OCI-LY1 (cell line): ENCODE results near the gene DBI.

Experiments
- H2AFZ ChIP-seq: fragments of 200-600 bp; sonication (generic), shearing (Covaris generic); 2 replicates; pipeline ENCODE4 v1.6.0; 2014; ENCODE audit warnings: antibody characterized with exemption, mild to moderate bottlenecking, low read length
- H3F3A ChIP-seq: fragments of 200-600 bp; sonication (generic), shearing (Covaris generic); 2 replicates; pipeline ENCODE4 v1.6.0; 2014; ENCODE audit warnings: mild to moderate bottlenecking, antibody characterized with exemption, low read length, moderate library complexity; ENCODE audit not compliant: insufficient read depth
- H3K27ac ChIP-seq: fragments of 200-600 bp; sonication (generic); 2 replicates; pipeline ENCODE4 v1.5.1; 2014; ENCODE audit warnings: low read length, mixed run types, mild to moderate bottlenecking, low read depth; ENCODE audit not compliant: poor library complexity, severe bottlenecking
- H3K27me3 ChIP-seq: fragments of 200-600 bp; sonication (generic); 2 replicates; pipeline ENCODE4 v1.6.0; 2014; ENCODE audit warnings: antibody characterized with exemption, mild to moderate bottlenecking, low read length, moderate library complexity; ENCODE audit not compliant: insufficient read depth
- H3K36me3 ChIP-seq: fragments of 200-600 bp; sonication (generic); 2 replicates; pipeline ENCODE4 v1.6.1; 2014; ENCODE audit warnings: mild to moderate bottlenecking, antibody characterized with exemption, low read length, moderate library complexity, mixed read lengths; ENCODE audit not compliant: insufficient read depth
- H3K4me1 ChIP-seq: fragments of 200-600 bp; sonication (generic); 2 replicates; pipeline ENCODE4 v1.5.1; 2014; ENCODE audit warnings: mild to moderate bottlenecking, low read length, moderate library complexity; ENCODE audit not compliant: insufficient read depth, severe bottlenecking
- H3K4me2 ChIP-seq: fragments of 200-600 bp; sonication (generic), shearing (Covaris generic); 2 replicates; pipeline ENCODE4 v1.6.1; 2014; ENCODE audit warnings: low read length
- H3K4me3 ChIP-seq: fragments of 200-600 bp; sonication (generic); 2 replicates; pipeline ENCODE4 v1.5.1; 2014; ENCODE audit warnings: low read length, low read depth, mild to moderate bottlenecking, mixed read lengths; ENCODE audit not compliant: poor library complexity, severe bottlenecking
- H3K79me2 ChIP-seq: fragments of 200-600 bp; shearing (Covaris generic); 2 replicates; pipeline ENCODE4 v1.6.1; 2016; ENCODE audit warnings: mixed run types, low read length, mixed read lengths; ENCODE audit not compliant: insufficient read depth
- H3K9ac ChIP-seq: fragments of 200-600 bp; sonication (generic), shearing (Covaris generic); 2 replicates; pipeline ENCODE4 v1.6.1; 2014; ENCODE audit warnings: mild to moderate bottlenecking, low read length, mixed read lengths
- H3K9me2 ChIP-seq: fragments of 200-600 bp; sonication (generic), shearing (Covaris generic); 2 replicates; pipeline ENCODE4 v1.6.1; 2014; ENCODE audit warnings: low read depth, mild to moderate bottlenecking, low read length, mixed read lengths
- H3K9me3 ChIP-seq: fragments of 200-600 bp; shearing (Covaris generic); 2 replicates; pipeline ENCODE4 v1.6.1; 2014; ENCODE audit warnings: low read length, mixed read lengths
- H4K20me1 ChIP-seq: fragments of 200-600 bp; sonication (generic), shearing (Covaris generic); 2 replicates; pipeline ENCODE4 v1.6.0; 2016; ENCODE audit warnings: mild to moderate bottlenecking, low read length; ENCODE audit not compliant: insufficient read depth
- EZH2 ChIP-seq: fragments of 200-600 bp; sonication (generic), shearing (Covaris generic); IDR thresholded peaks from 2 replicates; pipeline ENCODE4 v1.8.0; 2017; ENCODE audit warnings: borderline replicate concordance, mixed run types, mild to moderate bottlenecking, antibody characterized with exemption, low read length, moderate library complexity, mixed read lengths
- TF ChIP-seq, protein P1 (sequence below): fragments of 200-600 bp; sonication (generic), shearing (Covaris generic); IDR thresholded peaks from 2 replicates; pipeline ENCODE4 v1.5.1; 2017; ENCODE audit warnings: mild to moderate bottlenecking, antibody characterized with exemption, low read length, moderate library complexity, mixed read lengths

Gene DBI

GRCh38 chr2:119333833-119334232 lies 32.9 kb upstream of the DBI start:
- Histone ChIP-seq H3K4me1 (peaks cover 1% of the 10 kb centered on the region), H3K27ac (no peak overlapping the region), H3K4me3 (no peak overlapping the region), H3K36me3 (no peaks in the 10 kb centered on the region), H3K9me2 (no peaks in the 10 kb centered on the region), H3K9me3 (no peaks in the 10 kb centered on the region), H3F3A (no peaks in the 10 kb centered on the region), H3K4me2 (no peak overlapping the region), H3K9ac (no peak overlapping the region), H2AFZ (no peak overlapping the region), H4K20me1 (no peaks in the 10 kb centered on the region), H3K27me3 (no peaks in the 10 kb centered on the region), H3K79me2 (no peaks in the 10 kb centered on the region)
- TF ChIP-seq, protein P1, sequence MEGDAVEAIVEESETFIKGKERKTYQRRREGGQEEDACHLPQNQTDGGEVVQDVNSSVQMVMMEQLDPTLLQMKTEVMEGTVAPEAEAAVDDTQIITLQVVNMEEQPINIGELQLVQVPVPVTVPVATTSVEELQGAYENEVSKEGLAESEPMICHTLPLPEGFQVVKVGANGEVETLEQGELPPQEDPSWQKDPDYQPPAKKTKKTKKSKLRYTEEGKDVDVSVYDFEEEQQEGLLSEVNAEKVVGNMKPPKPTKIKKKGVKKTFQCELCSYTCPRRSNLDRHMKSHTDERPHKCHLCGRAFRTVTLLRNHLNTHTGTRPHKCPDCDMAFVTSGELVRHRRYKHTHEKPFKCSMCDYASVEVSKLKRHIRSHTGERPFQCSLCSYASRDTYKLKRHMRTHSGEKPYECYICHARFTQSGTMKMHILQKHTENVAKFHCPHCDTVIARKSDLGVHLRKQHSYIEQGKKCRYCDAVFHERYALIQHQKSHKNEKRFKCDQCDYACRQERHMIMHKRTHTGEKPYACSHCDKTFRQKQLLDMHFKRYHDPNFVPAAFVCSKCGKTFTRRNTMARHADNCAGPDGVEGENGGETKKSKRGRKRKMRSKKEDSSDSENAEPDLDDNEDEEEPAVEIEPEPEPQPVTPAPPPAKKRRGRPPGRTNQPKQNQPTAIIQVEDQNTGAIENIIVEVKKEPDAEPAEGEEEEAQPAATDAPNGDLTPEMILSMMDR = no peak
- TF ChIP-seq EZH2 = no peak

- no peaks in the 10 kb centered on the region for H3K9me2 ChIP-seq
- no peaks in the 10 kb centered on the region for H3F3A ChIP-seq
- H3K36me3 ChIP-seq = no peaks in the 10 kb centered on the region
- peaks cover 9% of the 10 kb centered on the region for H3K4me1 ChIP-seq
- no peak overlapping the region for H3K9ac ChIP-seq
- H3K4me3 ChIP-seq = no peak overlapping the region
- no peaks in the 10 kb centered on the region for H4K20me1 ChIP-seq
- H3K27me3 ChIP-seq = no peaks in the 10 kb centered on the region
- H3K79me2 ChIP-seq = no peaks in the 10 kb centered on the region
- H3K4me2 ChIP-seq = no peak overlapping the region
- TF ChIP-seq EZH2 = no peak
- TF ChIP-seq, protein P1 = no peak
- no peak overlapping the region for H3K27ac ChIP-seq
- no peak overlapping the region for H2AFZ ChIP-seq
- H3K9me3 ChIP-seq = no peaks in the 10 kb centered on the region
Observed at GRCh38 chr2:119337749-119338148, 29.0 kb upstream of the DBI start.

- TF ChIP-seq, protein P1 = no peak
- TF ChIP-seq EZH2 = no peak
- Histone ChIP-seq H3K9me3 (no peaks in the 10 kb centered on the region), H2AFZ (no peak overlapping the region), H3K9me2 (no peaks in the 10 kb centered on the region), H3K9ac (no peak overlapping the region), H3K36me3 (no peaks in the 10 kb centered on the region), H3K27me3 (no peaks in the 10 kb centered on the region), H3F3A (no peaks in the 10 kb centered on the region), H3K4me3 (no peak overlapping the region), H4K20me1 (no peaks in the 10 kb centered on the region), H3K4me1 (peaks cover 9% of the 10 kb centered on the region), H3K79me2 (no peaks in the 10 kb centered on the region), H3K4me2 (no peak overlapping the region), H3K27ac (no peak overlapping the region)
Observed at GRCh38 chr2:119338272-119338671, 28.5 kb upstream of the DBI start.
